GM18508 (cell line): Measurements from ENCODE around the gene NGEF.
"Not testable (repeated sequence)": the region's sequence is repeated elsewhere in the genome, so short reads cannot be mapped to it uniquely, and the experiment has no call there.

Source experiments
- ATAC-seq: cut with Tn5 transposase; IDR thresholded peaks from one replicate; pipeline ENCODE4 v1.9.1; 2021; ENCODE audit warnings: moderate number of reproducible peaks; ENCODE audit not compliant: insufficient read depth, unreplicated experiment

NGEF gene

GRCh38 chr2:232937278-232937906, 75.7 kb downstream of the NGEF start:
- ATAC-seq, result no peak

- no peak for ATAC-seq
Observed at GRCh38 chr2:232931636-232932035, 81.4 kb downstream of the NGEF start.

GRCh38 chr2:232930059-232930400, 83.0 kb downstream of the NGEF start:
- ATAC-seq, result no peak

GRCh38 chr2:232929303-232930058, 83.6 kb downstream of the NGEF start:
- ATAC-seq, result no peak

GRCh38 chr2:232928551-232929302, 84.3 kb downstream of the NGEF start:
- ATAC-seq, result no peak

- no peak for ATAC-seq
Observed at GRCh38 chr2:232927793-232928550, 85.1 kb downstream of the NGEF start.

- ATAC-seq, result no peak
Observed at GRCh38 chr2:232927032-232927792, 85.8 kb downstream of the NGEF start.

GRCh38 chr2:232926431-232926939, 86.6 kb downstream of the NGEF start:
- ATAC-seq, result no peak

- no peak for ATAC-seq
Observed at GRCh38 chr2:232925821-232926156, 87.3 kb downstream of the NGEF start.

GRCh38 chr2:232925153-232925820, 87.8 kb downstream of the NGEF start:
- no peak for ATAC-seq

- no peak for ATAC-seq
Observed at GRCh38 chr2:232924433-232924832, 88.6 kb downstream of the NGEF start.

GRCh38 chr2:232920760-232921159, 92.3 kb downstream of the NGEF start:
- no peak for ATAC-seq

- no peak for ATAC-seq
Observed at GRCh38 chr2:232920055-232920454, 93.0 kb downstream of the NGEF start.

GRCh38 chr2:232919141-232919540, 93.9 kb downstream of the NGEF start:
- no peak for ATAC-seq

GRCh38 chr2:232913903-232914302, 99.2 kb downstream of the NGEF start:
- ATAC-seq, result no peak

- ATAC-seq, result no peak
Observed at GRCh38 chr2:232911712-232912277, 101.3 kb downstream of the NGEF start.

GRCh38 chr2:232910376-232910775, 102.7 kb downstream of the NGEF start:
- no peak for ATAC-seq

GRCh38 chr2:232908695-232909094, 104.4 kb downstream of the NGEF start:
- no peak for ATAC-seq

GRCh38 chr2:232907718-232908085, 105.4 kb downstream of the NGEF start:
- ATAC-seq, result not testable (repeated sequence)
